SJCRH30 (cell line): Measurements from ENCODE around the gene OSBPL5. TPM values are rescaled to one million over a fixed set of nuclear protein-coding genes. Genes with fewer than 3 reads are reported as not detected.

Source experiments
- DNase-seq, 2 experiments: peaks; one replicate each; pipeline ENCODE4 v3.0.0-alpha.2; 2015 to 2020
- H3K27ac ChIP-seq: fragments of 250-450 bp; sonication (Bioruptor Pico); 2 replicates; pipeline ENCODE4 v1.5.1; 2020; ENCODE audit warnings: mild to moderate bottlenecking, moderate library complexity
- H3K27me3 ChIP-seq: fragments of 250-450 bp; sonication (Bioruptor Pico); 2 replicates; pipeline ENCODE4 v1.5.1; 2020; ENCODE audit warnings: mild to moderate bottlenecking, moderate library complexity
- H3K36me3 ChIP-seq: fragments of 250-450 bp; sonication (Bioruptor Pico); 2 replicates; pipeline ENCODE4 v1.5.1; 2020; ENCODE audit warnings: mild to moderate bottlenecking, moderate library complexity
- H3K4me1 ChIP-seq: fragments of 250-450 bp; sonication (Bioruptor Pico); 2 replicates; pipeline ENCODE4 v1.5.1; 2020; ENCODE audit warnings: mild to moderate bottlenecking, moderate library complexity
- H3K4me3 ChIP-seq: fragments of 250-450 bp; sonication (Bioruptor Pico); 2 replicates; pipeline ENCODE4 v1.5.1; 2020; ENCODE audit warnings: mild to moderate bottlenecking, moderate library complexity
- H3K9me3 ChIP-seq: fragments of 250-450 bp; sonication (Bioruptor Pico); replicated peaks from 2 replicates; pipeline ENCODE4 v1.5.1; 2020; ENCODE audit warnings: mild to moderate bottlenecking, moderate library complexity
- total RNA-seq: library from RNA; depleted of rRNA; stranded (reverse); fragments of >200 nt; shearing (Covaris generic); gene quantifications from 2 replicates; pipeline ENCODE4 v1.2.3, GENCODE V29; 2014

OSBPL5 gene
- total RNA-seq, 1 experiment from 2014 or later: 8.4 TPM

DNA sequence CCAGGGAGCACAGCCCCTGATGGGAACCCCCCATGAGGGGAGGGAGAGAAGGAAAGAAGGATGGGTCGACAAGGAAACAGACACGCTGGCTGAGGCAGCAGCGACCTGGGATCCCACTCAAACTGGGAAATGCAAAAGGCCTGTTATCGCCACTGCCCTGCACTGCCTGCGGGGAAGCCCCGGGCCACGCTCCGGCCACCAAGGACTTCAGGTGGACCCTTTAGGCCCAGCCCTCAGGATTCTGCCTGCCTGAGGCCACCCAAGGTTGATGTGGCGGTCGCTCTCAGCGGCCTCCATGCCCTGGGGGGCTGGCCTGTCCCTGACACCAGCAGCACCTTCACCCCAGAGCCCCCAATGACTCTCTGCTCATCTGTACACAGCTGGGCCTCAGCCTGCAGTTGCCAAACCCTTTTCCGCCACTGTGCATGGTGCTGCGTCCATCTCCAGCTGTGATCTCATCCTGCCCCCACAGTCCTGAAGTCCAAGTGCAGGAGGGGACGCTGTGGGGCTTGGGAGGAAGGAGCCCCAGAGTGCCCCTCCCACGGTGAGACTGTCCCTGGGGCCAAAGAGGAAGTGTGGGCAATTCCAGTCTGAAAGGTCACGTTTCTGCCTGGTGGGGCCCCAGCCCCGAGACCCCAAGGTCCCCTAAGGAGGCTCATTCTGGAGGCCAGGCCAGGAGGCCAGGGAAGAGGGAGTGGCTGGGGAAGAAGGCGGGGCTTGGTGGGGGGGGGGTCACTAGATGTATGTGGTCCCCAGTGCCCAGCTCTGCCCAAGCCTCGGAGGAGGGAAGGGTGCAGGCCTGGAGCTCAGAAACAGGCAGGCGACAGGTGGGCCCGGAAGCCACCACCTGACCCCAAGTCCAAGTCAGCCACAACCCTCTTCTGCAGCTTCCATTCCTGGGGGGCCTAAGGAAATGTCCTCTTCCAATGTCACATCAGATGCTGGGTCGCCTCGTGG lies 31.6 kb downstream of the OSBPL5 start:
- H3K4me1 ChIP-seq: peaks cover 31% of the 10 kb centered on the region
- DNase-seq: no peak
- H3K9me3 ChIP-seq: no peaks in the 10 kb centered on the region
- no peak overlapping the region for H3K27ac ChIP-seq
- H3K36me3 ChIP-seq: no peaks in the 10 kb centered on the region
- no peaks in the 10 kb centered on the region for H3K27me3 ChIP-seq
- H3K4me3 ChIP-seq: no peak overlapping the region

DNA sequence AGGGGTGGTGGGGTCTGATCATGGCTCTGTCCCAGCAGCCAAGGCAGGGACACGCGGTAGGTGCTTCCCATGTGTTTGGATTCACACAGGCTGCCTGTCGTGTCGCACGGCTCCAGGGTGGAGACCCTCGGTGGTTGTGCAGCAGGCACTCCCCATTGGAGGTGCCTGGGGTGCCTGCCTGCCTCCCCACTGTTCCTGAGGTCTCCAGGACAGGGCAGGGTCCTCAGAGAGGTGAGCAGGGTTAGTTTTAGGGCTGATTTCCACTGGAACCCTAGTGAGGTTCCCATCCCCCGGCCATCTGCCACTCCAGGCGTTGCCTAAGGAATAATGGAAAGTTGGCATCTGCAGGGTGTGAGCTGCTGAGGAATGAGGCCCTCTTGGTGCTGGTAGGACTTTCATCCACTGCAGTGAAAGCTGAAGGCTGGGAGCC lies 32.3 kb downstream of the OSBPL5 start:
- DNase-seq: no peak
- Histone ChIP-seq H3K27me3 (no peaks in the 10 kb centered on the region), H3K4me1 (peaks cover 24% of the 10 kb centered on the region), H3K4me3 (no peak overlapping the region), H3K9me3 (no peaks in the 10 kb centered on the region), H3K36me3 (no peaks in the 10 kb centered on the region), H3K27ac (no peak overlapping the region)

DNA sequence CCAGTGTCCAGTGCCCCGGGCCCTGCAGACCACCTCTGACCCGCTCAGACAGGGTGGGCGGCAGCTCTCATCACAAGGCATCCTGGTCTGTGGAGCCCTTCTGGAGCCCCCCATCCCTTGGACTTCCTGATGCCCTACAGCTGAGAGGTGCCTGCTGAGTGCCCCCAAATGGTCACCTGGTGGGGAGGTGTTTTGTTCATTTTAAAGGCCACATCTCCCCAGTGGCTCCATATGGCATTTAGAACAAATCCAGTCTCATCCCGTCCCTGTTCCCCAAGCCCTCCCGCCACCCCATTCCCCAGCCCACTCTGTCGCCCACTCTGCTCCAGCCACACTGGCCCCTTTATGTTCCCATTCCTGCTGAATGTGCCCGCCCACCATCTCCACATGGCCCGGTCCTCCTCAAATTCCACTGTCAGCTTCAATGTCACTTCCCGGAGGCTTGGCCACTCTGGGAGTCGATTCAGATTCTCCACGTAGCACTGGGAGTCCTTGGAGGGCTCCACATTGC lies 32.8 kb downstream of the OSBPL5 start:
- Histone ChIP-seq H3K27me3 (no peaks in the 10 kb centered on the region), H3K9me3 (no peaks in the 10 kb centered on the region), H3K4me1 (peaks cover 19% of the 10 kb centered on the region), H3K27ac (no peak overlapping the region), H3K36me3 (no peaks in the 10 kb centered on the region), H3K4me3 (no peak overlapping the region)
- no peak for DNase-seq

DNA sequence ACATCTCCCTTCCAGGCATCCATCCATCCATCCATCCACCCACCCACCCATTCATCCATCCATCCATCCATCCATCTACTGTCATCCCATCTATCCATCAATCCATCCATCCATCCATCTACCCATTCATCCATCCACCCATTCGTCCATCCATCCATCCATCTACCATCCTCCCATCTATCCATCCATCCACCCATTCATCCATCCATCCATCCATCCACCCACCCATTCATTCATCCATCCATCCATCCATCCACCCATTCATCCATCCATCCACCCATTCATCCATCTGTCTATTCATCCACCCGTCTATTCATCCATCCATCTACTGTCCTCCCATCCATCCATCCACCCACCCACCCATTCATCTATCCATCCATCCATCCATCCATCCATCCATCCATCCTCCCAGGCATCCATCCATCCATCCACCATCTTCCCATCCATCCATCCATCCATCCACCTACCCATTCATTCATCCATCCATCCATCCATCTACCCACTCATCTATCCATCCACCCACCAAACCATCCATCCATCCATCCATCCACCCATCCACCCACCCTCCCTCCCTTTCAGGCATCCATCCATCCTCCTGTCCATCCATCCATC lies 33.7 kb downstream of the OSBPL5 start:
- H3K36me3 ChIP-seq: no peaks in the 10 kb centered on the region
- no peaks in the 10 kb centered on the region for H3K9me3 ChIP-seq
- no peaks in the 10 kb centered on the region for H3K27me3 ChIP-seq
- DNase-seq: no peak
- no peak overlapping the region for H3K27ac ChIP-seq
- H3K4me1 ChIP-seq: peaks cover 12% of the 10 kb centered on the region
- H3K4me3 ChIP-seq: no peak overlapping the region

DNA sequence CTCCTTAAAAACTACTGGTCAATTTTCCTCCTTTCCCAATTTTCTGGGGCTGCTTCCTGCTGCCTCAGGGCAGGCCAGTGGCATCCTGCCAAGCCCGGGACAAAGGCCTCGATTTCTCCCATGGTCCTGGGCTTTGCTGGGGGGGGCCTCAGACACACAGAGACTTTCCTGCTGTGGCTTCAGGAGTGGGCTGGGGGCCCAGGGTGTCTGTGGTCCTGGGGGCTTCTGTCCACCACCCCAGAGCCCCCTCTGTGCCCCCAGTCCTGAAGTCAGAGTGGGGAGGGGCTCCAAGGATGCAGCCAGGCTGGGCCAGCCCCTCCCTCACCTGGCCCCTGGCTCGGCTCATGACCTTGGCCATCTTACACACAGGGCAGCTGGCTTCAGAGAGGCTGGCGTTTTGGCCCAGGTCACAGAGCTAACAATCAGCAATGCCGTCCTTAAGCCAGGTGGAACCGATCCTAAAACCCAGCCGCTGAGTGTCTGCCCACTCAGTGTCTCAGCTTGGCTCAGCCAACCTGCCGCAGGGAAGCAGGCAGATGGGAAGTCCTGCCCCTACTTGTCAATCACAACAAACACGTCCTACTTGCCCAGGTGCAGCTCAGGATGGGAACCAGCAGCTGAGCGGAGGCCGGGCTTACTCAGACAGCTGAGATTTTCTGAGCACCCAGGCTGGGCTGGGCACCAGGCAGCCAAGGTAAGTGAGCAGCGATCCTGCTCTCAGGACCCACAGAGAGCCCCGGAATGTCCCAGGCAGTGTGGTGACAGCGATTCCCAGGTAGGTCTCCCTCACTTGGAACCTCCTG lies 34.6 kb downstream of the OSBPL5 start:
- H3K27me3 ChIP-seq: no peaks in the 10 kb centered on the region
- H3K4me1 ChIP-seq: peaks cover 2% of the 10 kb centered on the region
- H3K27ac ChIP-seq: no peak overlapping the region
- no peaks in the 10 kb centered on the region for H3K9me3 ChIP-seq
- no peaks in the 10 kb centered on the region for H3K36me3 ChIP-seq
- no peak overlapping the region for H3K4me3 ChIP-seq
- DNase-seq: no peak

DNA sequence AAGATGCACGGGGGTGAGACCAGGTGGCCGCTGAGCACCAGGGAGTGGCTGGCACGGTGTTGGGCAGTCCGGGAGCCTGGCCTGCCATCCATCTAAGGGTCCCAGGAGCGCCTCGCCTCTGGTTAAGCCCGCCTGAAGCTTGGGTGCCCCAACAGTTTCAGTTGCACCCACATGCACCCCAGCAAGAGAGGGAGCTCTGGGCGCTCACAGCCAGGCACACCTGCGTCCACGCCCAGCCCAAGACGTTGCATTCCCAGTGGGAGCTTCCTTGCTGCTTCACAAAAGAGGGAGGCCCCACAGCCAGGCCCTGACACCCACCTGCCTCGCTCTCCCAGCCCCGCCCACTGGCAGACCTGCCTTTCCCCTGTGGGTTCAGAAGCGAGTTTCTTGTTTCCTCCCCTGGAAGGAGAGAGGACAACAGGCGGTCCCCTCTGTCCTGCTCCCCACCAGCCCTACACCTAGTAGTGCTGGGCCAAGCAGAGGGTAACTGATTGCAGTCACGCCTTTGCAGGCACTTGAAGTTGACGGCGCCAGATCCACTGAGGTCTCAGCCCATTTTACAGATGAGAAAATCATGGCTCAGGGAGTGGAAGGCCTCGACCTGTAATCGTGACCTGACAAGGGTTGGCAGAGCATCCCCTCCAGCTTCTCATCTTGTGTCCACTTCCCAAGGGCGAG lies 35.4 kb downstream of the OSBPL5 start:
- Histone ChIP-seq H3K4me1 (no peaks in the 10 kb centered on the region), H3K36me3 (no peaks in the 10 kb centered on the region), H3K27ac (no peak overlapping the region), H3K4me3 (no peak overlapping the region), H3K9me3 (no peaks in the 10 kb centered on the region), H3K27me3 (no peaks in the 10 kb centered on the region)
- no peak for DNase-seq

DNA sequence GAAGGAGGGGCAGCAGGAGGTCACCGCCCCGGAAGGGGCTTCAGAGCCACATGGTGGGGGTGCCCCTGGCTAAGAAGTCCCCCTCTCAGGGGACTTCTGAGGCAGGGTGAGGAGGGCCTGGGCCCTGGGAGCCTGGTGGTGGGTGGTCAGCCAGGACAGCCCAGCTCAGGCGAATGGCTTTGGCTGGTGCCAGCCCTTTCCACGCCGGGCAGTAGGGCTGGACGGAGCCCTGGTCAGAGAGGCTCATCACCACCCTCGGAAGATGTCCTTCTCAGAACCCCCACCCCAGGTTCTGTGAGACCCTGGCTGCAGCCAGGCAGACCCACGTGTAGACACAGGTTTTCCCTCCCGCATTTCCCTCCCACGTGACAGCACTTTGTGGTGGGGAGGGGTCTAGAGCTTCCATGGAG lies 35.9 kb downstream of the OSBPL5 start:
- no peak for DNase-seq
- H3K27ac ChIP-seq: no peak overlapping the region
- H3K27me3 ChIP-seq: no peaks in the 10 kb centered on the region
- no peaks in the 10 kb centered on the region for H3K9me3 ChIP-seq
- H3K4me1 ChIP-seq: no peaks in the 10 kb centered on the region
- no peaks in the 10 kb centered on the region for H3K36me3 ChIP-seq
- no peak overlapping the region for H3K4me3 ChIP-seq

DNA sequence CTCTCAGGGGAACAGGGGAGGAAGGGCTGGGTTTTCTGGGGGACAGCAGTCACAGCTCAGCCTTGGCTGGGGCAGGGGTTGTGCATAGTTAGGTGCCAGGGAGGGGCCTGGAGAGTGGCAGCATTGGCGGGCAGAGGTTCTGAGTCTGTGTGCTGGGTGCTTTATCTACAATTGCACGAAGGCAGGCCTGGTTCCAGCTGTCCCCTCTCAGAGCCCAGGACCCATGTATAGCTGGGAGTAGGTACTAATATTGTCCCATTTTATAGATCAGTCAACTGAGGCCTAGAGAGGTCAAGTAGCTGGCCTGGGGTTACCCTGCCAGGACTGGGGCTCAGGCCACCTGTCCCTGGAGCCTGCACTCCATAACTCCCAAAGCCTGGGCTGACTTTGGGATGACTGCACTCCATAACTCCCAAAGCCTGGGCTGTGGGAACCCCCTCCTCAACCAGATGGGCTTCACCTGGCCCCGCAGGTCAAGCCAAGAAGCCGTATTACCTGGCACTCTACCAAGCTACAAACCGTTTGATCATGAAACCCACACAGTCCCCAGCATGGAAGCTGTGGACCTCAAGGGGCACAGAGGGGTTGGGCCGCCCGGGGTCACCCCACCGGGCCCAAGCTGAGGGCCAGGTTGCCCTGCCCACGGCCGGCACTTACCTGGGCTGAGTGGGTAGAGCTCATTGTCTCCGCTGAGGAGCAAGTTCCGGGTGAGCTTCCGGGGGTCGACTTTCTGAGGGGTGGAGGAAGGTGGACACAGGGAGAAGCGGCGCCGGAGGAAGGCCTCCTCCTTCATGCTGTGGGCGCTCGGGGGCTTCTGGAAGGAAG lies 36.5 kb downstream of the OSBPL5 start:
- H3K4me1 ChIP-seq: no peaks in the 10 kb centered on the region
- H3K9me3 ChIP-seq: no peaks in the 10 kb centered on the region
- no peak overlapping the region for H3K27ac ChIP-seq
- H3K27me3 ChIP-seq: no peaks in the 10 kb centered on the region
- DNase-seq: no peak
- H3K36me3 ChIP-seq: no peaks in the 10 kb centered on the region
- H3K4me3 ChIP-seq: no peak overlapping the region

DNA sequence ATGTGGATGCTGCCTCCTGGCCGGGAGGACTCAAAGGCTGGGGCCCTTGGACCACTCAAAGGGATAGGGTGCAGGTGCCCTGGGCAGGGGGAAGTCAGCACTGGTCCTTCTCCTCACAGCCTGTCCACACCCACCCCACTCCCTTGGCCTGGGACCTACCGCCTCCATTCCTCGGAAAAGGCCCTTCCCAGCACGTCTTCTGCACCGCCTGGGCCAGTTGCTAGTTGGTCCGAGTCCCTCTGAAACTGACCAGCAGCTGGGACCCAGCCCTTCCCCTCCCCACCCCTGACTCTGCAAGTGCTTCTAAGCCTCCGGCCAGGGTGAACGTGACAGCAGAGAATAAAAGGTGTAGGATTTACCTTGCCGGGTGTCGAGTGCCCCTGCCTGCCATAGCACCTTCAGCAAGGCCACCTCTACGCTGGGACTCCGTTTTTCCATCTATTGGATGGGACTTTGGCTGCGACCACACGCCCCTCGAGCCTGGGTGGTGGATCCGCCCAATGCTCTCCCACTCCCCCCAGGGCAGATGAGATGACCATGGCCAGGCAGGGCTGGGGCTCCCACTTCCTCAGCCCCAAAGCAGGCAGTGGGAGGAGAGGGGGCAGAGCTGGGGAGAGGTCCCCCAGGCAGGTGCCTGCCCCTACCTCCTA lies 37.3 kb downstream of the OSBPL5 start:
- no peak overlapping the region for H3K4me3 ChIP-seq
- H3K36me3 ChIP-seq: no peaks in the 10 kb centered on the region
- no peaks in the 10 kb centered on the region for H3K27me3 ChIP-seq
- no peak overlapping the region for H3K27ac ChIP-seq
- no peak for DNase-seq
- H3K9me3 ChIP-seq: no peaks in the 10 kb centered on the region
- no peaks in the 10 kb centered on the region for H3K4me1 ChIP-seq

DNA sequence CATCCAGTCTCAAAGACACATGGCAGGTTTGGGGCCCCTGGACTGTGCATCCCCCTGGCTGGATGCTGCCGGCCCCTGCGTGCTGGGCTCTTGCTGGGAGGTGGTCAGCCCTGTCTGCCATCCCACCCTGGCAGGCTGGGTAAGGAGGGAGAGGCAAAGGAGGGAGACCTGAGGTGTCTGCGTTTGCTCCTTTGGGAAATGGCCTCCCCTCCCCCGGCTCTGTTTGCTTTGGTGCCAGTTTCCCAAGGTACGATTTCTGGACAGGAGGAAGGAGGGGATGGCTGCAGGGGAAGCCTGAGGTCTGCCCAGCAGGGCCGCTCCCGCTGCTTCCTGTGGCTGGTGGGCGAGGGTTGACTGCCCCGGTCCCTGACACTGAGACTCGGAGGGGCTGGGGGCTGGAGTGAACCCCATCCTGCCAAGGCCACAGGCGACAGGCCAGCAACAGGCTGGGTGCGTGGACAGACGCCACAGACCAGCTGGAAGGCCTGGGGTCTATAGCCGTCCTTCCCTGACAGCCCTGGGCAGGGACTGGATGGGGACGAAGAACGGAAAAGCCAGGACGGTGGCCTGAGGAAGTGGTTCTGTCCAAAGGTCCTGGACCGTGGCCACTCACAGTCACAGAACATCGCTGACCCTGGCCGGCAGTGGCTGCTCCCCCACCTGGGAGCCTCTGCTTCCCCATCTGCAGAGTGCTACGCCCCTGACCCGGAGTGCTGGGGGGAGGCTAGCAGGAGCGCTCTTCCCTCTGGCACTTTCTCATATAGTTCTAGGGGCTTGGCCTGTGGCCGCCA lies 38.0 kb downstream of the OSBPL5 start:
- no peaks in the 10 kb centered on the region for H3K4me1 ChIP-seq
- H3K9me3 ChIP-seq: no peaks in the 10 kb centered on the region
- no peak overlapping the region for H3K4me3 ChIP-seq
- no peak for DNase-seq
- H3K27me3 ChIP-seq: no peaks in the 10 kb centered on the region
- no peaks in the 10 kb centered on the region for H3K36me3 ChIP-seq
- no peak overlapping the region for H3K27ac ChIP-seq

DNA sequence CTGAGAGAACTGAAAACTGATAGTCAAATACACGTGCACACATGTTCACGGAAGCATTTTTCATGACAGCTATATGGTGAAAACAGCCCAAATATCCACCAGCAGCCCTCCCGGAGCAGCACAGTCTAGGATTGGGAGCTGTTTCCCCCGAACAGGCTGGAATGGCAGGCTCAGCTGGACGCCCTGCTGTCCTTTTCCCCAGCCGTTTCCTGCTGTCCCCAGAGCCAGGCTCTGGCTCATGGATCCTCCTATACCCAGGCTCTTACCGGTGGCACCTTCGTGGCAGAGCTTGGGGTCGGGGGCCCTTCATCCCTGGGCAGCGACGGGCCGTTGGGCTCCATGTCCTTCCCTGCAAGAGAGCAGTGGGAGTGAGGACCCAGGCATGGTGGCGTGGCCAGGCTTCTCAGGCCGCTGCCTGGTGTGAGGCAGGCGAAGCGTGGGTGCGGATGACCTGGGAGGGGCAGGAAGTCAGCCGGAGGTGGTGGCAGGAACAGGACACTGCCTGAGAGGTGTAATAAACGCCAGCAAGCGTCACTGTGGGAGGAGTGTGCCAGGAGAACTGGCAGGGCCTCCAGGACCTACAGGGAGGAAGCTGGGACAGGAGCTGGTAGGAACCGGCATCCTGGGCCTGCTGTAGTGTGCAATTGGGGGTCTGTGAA lies 38.8 kb downstream of the OSBPL5 start:
- no peaks in the 10 kb centered on the region for H3K9me3 ChIP-seq
- no peaks in the 10 kb centered on the region for H3K36me3 ChIP-seq
- H3K27ac ChIP-seq: no peak overlapping the region
- DNase-seq: no peak
- no peaks in the 10 kb centered on the region for H3K4me1 ChIP-seq
- no peaks in the 10 kb centered on the region for H3K27me3 ChIP-seq
- no peak overlapping the region for H3K4me3 ChIP-seq

DNA sequence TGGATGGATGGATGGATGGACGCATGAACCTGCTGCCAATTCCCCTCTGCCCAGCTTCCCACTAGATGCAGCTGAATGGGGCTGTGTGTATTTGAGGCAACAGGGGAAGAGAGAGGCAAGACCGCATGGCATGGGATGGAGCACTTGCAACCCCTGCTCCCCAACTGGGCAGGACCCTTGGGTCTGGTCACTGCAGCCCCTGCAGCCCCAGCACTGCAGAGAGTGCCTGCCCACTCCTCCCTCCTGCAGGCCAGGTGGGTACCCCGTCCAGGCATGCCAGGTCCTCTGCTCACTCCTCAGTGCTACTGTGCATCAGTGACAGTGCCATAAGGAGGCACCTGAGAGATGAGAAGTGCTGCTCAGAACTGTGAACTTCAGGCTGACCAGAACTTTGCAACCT lies 40.3 kb downstream of the OSBPL5 start:
- Histone ChIP-seq H3K4me1 (no peaks in the 10 kb centered on the region), H3K27me3 (no peaks in the 10 kb centered on the region), H3K36me3 (no peaks in the 10 kb centered on the region), H3K27ac (no peak overlapping the region), H3K4me3 (no peak overlapping the region), H3K9me3 (no peaks in the 10 kb centered on the region)
- no peak for DNase-seq
